HepG2 (cell line): Measurements from ENCODE around the gene CDC42EP4. TPM values are rescaled to one million over a fixed set of nuclear protein-coding genes. Genes with fewer than 3 reads are reported as not detected.

ENCODE experiments used
- CERS6 ChIP-seq: sonication (generic); formaldehyde crosslinking; IDR thresholded peaks from 2 replicates; pipeline ENCODE4 v1.5.0; 2020; ENCODE audit warnings: missing genetic modification reagents
- HHEX ChIP-seq: IDR thresholded peaks from 2 replicates; pipeline ENCODE4 v1.6.1; 2016; ENCODE audit warnings: control low read depth
- HMG20B ChIP-seq: conservative IDR thresholded peaks from 2 replicates; pipeline ENCODE4 v1.6.1; 2016; ENCODE audit warnings: missing genetic modification reagents, missing compliant biosample characterization
- HNRNPK ChIP-seq: fragments of 200-400 bp; formaldehyde crosslinking; IDR thresholded peaks from 2 replicates; pipeline ENCODE4 v1.6.1; 2018; ENCODE audit warnings: low read length, low read depth, moderate library complexity, mild to moderate bottlenecking; ENCODE audit not compliant: poor library complexity, severe bottlenecking
- NRL ChIP-seq: sonication (generic); formaldehyde crosslinking; IDR thresholded peaks from 2 replicates; pipeline ENCODE4 v1.5.0; 2020; ENCODE audit warnings: missing genetic modification reagents, mild to moderate bottlenecking, moderate library complexity, borderline replicate concordance
- PHF21A ChIP-seq: sonication (generic); formaldehyde crosslinking; IDR thresholded peaks from 2 replicates; pipeline ENCODE4 v1.5.0; 2020; ENCODE audit warnings: mild to moderate bottlenecking, missing genetic modification reagents
- RBFOX2 ChIP-seq: fragments of 200-400 bp; formaldehyde crosslinking; IDR thresholded peaks from 2 replicates; pipeline ENCODE4 v1.6.1; 2017; ENCODE audit warnings: low read depth, mild to moderate bottlenecking, low read length
- RCOR2 ChIP-seq: IDR thresholded peaks from 2 replicates; pipeline ENCODE4 v1.6.1; 2016; ENCODE audit warnings: missing biosample characterization, missing genetic modification reagents
- RFX5 ChIP-seq: IDR thresholded peaks from 2 replicates; pipeline ENCODE4 v1.6.1; 2011; ENCODE audit warnings: low read depth, low read length, improper control_type of control experiment
- TRIM24 ChIP-seq: sonication (generic); formaldehyde crosslinking; IDR thresholded peaks from 2 replicates; pipeline ENCODE4 v1.8.0; 2022; ENCODE audit warnings: mild to moderate bottlenecking, missing genetic modification reagents
- ZBTB37 ChIP-seq: sonication (generic); formaldehyde crosslinking; IDR thresholded peaks from 2 replicates; pipeline ENCODE4 v1.4.0; 2020; ENCODE audit warnings: mild to moderate bottlenecking, missing genetic modification reagents
- ZNF225 ChIP-seq: sonication (generic); formaldehyde crosslinking; IDR thresholded peaks from 2 replicates; pipeline ENCODE4 v1.4.0; 2020; ENCODE audit warnings: mild to moderate bottlenecking, missing genetic modification reagents
- ZNF230 ChIP-seq: sonication (generic); formaldehyde crosslinking; IDR thresholded peaks from 2 replicates; pipeline ENCODE4 v1.4.0; 2020; ENCODE audit warnings: mild to moderate bottlenecking, missing genetic modification reagents
- ZNF235 ChIP-seq: sonication (generic); formaldehyde crosslinking; IDR thresholded peaks from 2 replicates; pipeline ENCODE4 v1.8.1; 2023; ENCODE audit warnings: mild to moderate bottlenecking, missing genetic modification reagents, borderline replicate concordance
- ZSCAN20 ChIP-seq: sonication (generic); formaldehyde crosslinking; IDR thresholded peaks from 2 replicates; pipeline ENCODE4 v1.4.0; 2020; ENCODE audit warnings: missing genetic modification reagents, mild to moderate bottlenecking, borderline replicate concordance
- polyA plus RNA-seq, 8 experiments: library from polyadenylated mRNA; depleted of rRNA in 3 of 8; stranded (reverse) in 7 of 8; unstranded in 1 of 8; fragments of >200 nt; fragmentation: Illumina TruSeq in 4 of 8; extraction: Trizol in 4 of 8; gene quantifications; 2 replicates each; pipeline versions ENCODE4 v1.2.1 to v1.2.3, GENCODE V29; 2011 to 2016; ENCODE audit warnings: low read depth in 4 of 8, missing spikeins in 1 of 8, mixed read lengths in 1 of 8; ENCODE audit not compliant: insufficient read depth in 1 of 8
- total RNA-seq, 5 experiments: library from RNA; depleted of rRNA; stranded (reverse); fragments of >200 nt; fragmentation: Illumina TruSeq; extraction: Trizol; gene quantifications; 2 replicates each; pipeline ENCODE4 v1.2.3, GENCODE V29; 2016; ENCODE audit warnings: low read depth in 1 of 5
- TF ChIP-seq, protein P1 (sequence below): sonication (generic); formaldehyde crosslinking; IDR thresholded peaks from one replicate; pipeline ENCODE4 v1.5.1; 2020; ENCODE audit warnings: mild to moderate bottlenecking, missing genetic modification reagents; ENCODE audit errors: not compliant biosample characterization
- TF ChIP-seq, protein P2 (sequence below): sonication (generic); formaldehyde crosslinking; IDR thresholded peaks from 2 replicates; pipeline ENCODE4 v1.8.0; 2022; ENCODE audit warnings: low read depth, missing genetic modification reagents

Gene CDC42EP4
- total and polyA plus RNA-seq, 2 of the 13 experiments (the other 11 are each of a cell fraction or from before 2014, with no cell fraction given): 19.0 to 54.0 TPM

DNA sequence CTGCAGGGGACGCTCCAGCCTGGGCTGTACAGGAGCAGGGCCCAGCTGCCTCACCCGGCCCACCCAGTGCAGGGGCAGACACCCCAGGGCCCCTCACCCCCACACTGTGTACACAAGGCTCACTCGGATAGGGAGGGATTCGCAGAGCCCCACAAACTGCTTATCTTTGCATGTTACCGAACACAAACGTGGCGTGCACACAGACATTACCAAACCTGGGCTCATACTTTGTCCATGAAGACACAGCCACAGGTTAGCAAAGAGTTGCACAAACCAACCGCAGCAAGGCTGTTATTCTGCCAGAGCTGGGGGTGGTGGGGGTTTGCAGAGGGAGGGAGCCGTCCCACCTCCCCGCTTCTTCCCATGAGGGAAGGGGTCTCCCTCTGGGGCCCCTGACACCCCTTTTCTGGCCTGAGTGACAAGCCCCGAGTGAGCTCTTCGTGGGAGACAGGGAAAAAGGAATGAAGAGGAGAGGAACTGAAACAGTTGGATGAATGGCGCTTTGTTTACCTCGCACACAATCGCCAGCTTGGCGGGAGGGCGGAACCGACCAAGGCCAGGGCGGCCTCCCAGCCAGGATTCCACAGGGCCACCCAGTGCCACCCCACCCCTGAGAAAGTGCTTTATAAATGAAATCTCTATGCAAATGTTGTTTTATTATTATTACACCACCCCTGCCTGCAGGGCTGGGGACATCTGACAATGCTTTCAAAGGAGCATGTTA is 49.7 kb downstream of the CDC42EP4 start (continued):
- TF ChIP-seq, protein P1, sequence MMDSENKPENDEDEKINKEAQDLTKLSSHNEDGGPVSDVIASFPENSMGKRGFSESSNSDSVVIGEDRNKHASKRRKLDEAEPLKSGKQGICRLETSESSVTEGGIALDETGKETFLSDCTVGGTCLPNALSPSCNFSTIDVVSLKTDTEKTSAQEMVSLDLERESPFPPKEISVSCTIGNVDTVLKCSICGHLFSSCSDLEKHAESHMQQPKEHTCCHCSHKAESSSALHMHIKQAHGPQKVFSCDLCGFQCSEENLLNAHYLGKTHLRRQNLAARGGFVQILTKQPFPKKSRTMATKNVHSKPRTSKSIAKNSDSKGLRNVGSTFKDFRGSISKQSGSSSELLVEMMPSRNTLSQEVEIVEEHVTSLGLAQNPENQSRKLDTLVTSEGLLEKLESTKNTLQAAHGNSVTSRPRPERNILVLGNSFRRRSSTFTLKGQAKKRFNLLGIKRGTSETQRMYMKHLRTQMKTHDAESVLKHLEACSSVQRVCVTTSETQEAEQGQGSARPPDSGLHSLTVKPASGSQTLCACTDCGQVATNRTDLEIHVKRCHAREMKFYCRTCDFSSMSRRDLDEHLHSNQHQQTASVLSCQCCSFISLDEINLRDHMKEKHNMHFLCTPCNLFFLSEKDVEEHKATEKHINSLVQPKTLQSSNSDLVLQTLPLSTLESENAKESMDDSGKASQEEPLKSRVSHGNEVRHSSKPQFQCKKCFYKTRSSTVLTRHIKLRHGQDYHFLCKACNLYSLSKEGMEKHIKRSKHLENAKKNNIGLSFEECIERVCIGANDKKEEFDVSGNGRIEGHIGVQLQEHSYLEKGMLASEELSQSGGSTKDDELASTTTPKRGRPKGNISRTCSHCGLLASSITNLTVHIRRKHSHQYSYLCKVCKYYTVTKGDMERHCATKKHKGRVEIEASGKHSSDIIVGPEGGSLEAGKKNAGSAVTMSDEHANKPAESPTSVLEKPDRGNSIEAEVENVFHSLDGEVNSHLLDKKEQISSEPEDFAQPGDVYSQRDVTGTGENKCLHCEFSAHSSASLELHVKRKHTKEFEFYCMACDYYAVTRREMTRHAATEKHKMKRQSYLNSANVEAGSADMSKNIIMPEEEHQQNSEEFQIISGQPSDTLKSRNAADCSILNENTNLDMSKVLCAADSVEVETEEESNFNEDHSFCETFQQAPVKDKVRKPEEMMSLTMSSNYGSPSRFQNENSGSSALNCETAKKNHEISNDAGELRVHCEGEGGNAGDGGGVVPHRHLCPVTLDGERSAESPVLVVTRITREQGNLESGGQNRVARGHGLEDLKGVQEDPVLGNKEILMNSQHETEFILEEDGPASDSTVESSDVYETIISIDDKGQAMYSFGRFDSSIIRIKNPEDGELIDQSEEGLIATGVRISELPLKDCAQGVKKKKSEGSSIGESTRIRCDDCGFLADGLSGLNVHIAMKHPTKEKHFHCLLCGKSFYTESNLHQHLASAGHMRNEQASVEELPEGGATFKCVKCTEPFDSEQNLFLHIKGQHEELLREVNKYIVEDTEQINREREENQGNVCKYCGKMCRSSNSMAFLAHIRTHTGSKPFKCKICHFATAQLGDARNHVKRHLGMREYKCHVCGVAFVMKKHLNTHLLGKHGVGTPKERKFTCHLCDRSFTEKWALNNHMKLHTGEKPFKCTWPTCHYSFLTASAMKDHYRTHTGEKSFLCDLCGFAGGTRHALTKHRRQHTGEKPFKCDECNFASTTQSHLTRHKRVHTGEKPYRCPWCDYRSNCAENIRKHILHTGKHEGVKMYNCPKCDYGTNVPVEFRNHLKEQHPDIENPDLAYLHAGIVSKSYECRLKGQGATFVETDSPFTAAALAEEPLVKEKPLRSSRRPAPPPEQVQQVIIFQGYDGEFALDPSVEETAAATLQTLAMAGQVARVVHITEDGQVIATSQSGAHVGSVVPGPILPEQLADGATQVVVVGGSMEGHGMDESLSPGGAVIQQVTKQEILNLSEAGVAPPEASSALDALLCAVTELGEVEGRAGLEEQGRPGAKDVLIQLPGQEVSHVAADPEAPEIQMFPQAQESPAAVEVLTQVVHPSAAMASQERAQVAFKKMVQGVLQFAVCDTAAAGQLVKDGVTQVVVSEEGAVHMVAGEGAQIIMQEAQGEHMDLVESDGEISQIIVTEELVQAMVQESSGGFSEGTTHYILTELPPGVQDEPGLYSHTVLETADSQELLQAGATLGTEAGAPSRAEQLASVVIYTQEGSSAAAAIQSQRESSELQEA (CRISPR knock-in tag): no peak
- TF ChIP-seq TRIM24 (CRISPR knock-in tag): no peak
- TF ChIP-seq ZSCAN20 (CRISPR knock-in tag): peak; percentile 60; the same call in 1 of the 2 replicates
- TF ChIP-seq ZBTB37: peak; percentile 81
- TF ChIP-seq CERS6 (CRISPR knock-in tag): no peak
- TF ChIP-seq ZNF225 (CRISPR knock-in tag): peak; percentile 53; the same call in 1 of the 2 replicates
- peak; percentile 73 for TF ChIP-seq RBFOX2
- peak; percentile 33; the same call in 1 of the 2 replicates for TF ChIP-seq ZNF230 (CRISPR knock-in tag)
- no peak for TF ChIP-seq HNRNPK
- peak; percentile 93 for TF ChIP-seq PHF21A
- TF ChIP-seq ZNF235 (CRISPR knock-in tag): no peak
- no peak for TF ChIP-seq NRL (CRISPR knock-in tag)
- 0 out of 2 replicates have a peak, but pooled peaks have one; percentile 3 for TF ChIP-seq RCOR2 (CRISPR knock-in tag)
- TF ChIP-seq RFX5: peak; percentile 35; the same call in 1 of the 2 replicates
- no peak for TF ChIP-seq HMG20B
- TF ChIP-seq HHEX (CRISPR knock-in tag): 0 out of 2 replicates have a peak, but pooled peaks have one; percentile 34
- TF ChIP-seq, protein P2, sequence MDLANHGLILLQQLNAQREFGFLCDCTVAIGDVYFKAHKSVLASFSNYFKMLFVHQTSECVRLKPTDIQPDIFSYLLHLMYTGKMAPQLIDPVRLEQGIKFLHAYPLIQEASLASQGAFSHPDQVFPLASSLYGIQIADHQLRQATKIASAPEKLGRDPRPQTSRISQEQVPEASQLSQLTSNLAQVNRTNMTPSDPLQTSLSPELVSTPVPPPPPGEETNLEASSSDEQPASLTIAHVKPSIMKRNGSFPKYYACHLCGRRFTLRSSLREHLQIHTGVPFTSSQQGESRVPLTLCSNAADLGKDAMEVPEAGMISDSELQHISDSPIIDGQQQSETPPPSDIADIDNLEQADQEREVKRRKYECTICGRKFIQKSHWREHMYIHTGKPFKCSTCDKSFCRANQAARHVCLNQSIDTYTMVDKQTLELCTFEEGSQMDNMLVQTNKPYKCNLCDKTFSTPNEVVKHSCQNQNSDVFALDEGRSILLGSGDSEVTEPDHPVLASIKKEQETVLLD (CRISPR knock-in tag): no peak
